GM20431 (cell line): ENCODE measurements around the gene WASHC4.

Experiments used
- in situ Hi-C: fragments of 300-500 bp; cut with MseI, MboI; formaldehyde crosslinking; loops from one replicate; pipeline ENCODE4 v1.15.0; 2020; ENCODE audit warnings: low sequenced_read_pairs; ENCODE audit not compliant: unreplicated experiment

WASHC4 gene

DNA sequence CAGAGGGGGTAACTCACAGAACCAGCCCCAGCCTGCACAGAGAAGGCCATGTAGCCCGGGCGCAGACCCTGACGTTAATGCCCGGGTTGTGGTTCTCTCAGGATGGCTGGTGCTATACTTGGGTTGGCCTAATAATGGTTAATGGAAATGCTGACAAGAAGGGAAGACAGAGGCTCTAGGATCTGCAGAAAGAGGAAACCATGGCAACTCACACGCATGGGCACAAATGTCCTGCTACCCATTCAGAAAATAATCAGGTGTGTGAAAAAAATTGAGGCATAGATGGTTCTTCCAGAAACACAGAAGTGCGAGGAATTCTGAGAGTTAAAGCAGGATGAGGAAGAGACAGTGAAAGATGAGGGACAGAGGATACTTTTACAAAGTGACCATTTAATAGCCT is 94.7 kb downstream of the WASHC4 start:
- in situ Hi-C loops: no loop called here

GRCh38 chr12:105204127-105204526 is 96.6 kb downstream of the WASHC4 start:
- in situ Hi-C loops: no loop called here

- in situ Hi-C loops: no loop called here
Measured at GRCh38 chr12:105204916-105205315, 97.4 kb downstream of the WASHC4 start.

DNA sequence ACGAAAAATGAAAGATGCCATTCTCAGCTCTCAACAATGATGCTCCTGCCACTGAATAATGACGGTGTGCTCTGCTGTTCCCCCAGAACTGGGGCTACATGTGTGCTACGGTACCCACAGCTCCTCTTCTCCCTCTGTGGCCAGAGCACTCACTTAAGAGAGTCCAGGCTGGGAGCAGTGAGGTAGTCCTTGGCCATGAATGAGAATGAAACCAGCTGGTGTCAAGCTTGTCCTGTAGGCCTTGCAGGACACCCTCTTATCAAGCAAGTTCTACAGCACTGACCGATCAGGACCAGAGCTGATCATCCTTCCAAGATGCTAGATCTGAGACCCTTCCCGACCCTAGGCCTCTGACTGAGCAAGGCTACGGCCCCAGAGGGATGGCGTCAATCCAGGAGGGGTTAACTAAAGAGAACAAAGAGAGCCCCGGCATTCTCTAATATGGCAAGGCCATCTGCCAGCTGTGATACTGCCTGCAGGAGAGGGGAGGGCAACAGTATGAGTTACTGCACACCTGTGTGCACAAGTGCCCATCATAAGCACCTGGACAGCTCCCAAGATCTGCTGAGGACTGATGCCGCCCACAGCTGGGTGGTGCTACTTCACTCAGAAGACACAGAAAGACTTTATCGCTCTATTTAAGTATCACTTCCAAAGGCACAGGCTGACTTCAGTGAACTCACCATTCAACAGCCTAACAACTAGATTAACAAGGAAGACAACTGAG is 98.0 kb downstream of the WASHC4 start:
- in situ Hi-C loops: no loop called here

- in situ Hi-C loops: no loop called here
Measured at GRCh38 chr12:105206686-105207374, 99.3 kb downstream of the WASHC4 start.

GRCh38 chr12:105209091-105209490 is 101.6 kb downstream of the WASHC4 start:
- in situ Hi-C loops: no loop called here

GRCh38 chr12:105212438-105212837 is 104.9 kb downstream of the WASHC4 start:
- in situ Hi-C loops: no loop called here

GRCh38 chr12:105214148-105214547 is 106.6 kb downstream of the WASHC4 start:
- in situ Hi-C loops: no loop called here

DNA sequence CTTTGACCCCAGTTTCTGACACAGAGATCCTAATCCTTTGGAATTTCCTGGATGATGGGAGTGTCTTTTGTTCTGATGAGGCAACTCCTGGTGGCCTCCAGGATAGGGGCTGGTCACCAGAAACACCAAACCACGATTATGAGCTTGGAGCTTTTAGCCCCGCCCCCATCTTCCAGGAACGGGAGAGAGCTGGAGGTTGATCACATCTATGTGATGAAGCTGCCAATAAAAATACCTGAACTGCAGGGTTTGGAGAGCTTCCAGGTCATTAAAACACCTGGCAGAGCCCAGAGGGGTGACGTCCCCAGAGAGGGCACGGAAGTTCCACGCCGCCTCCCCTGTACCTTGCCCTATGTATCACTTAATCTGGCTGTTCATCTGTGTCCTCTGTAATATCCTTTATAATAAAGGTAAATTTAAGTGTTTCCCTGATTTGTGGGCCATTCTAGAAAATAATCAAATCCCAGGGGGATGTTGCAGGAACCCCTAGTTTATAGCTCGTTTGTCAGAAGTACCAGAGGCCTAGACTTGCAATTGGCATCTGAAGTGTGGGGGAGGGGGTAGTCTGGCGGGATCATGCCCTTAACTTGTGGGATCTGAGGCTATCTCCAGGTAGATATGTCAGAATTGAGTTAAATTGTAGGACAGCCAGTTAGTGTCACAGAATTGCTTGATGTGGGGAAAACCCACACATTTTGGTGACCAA is 107.3 kb downstream of the WASHC4 start:
- in situ Hi-C loops: no loop called here

DNA sequence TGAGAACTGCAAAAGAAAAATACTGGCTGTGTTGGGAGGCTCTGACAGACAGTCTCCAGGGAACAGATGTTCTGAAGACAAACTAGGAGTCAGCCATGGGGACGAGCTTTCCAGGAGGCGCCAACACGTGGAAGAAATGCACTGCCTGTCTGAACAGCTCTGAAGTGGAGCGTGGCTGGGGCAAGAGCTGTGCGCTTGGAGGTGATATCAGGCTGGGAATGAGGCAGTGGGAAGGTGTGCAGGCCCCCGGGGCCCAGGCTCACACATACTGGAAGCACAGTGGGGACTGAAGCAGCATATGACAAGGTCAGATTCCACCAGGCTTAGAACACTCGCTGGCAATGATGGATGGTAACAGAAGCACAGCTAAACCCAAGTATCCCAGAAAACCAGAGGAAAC is 110.9 kb downstream of the WASHC4 start:
- in situ Hi-C loops: no loop called here
